ENCODE measurements around the gene SMARCB1.

The SMARCB1 gene

DNA sequence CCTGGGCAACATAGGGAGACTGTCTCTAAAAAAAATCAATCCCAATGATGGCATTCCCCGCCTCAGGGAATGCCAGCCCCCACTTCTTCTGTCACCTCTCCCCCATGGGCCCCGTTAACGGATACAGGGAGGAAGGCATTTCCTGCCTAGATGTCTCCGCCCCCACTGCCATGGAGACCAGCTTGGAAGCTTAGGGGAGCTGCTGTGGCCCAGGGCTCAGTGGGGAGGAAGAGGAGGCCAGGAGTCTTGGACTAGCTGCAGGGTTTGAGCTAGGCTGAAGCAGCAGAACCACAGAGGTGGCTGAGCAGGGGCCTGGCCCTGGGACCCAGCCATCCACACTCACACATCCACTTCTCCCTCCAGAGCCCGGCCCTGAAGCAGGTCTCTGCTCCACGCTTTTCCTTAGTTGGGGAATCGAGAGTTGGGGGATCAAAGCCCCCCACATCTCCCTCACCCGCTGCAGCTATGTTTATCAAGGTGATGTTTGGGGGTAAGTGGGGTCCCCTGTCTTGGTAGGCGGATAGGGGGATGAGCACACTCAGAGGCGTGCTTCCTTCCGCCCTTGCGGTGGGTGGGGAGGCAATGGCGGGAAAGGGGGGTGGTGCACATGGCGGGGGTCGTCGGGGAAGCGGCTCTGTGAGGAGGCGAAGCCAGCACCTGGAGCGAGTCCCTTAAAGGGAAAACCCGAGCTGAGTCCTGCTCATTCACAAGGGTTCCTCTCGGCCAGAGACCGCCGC, 23.8 kb upstream of the SMARCB1 start, which contains the start of gene C22orf15:
C22orf15 (plus strand) TSS at position 149 of the 737 bp plus-strand sequence; CDS start at position 466, 317 bp downstream.
- peak in 1 of 2 donors; percentile 7 for DNase-seq

DNA sequence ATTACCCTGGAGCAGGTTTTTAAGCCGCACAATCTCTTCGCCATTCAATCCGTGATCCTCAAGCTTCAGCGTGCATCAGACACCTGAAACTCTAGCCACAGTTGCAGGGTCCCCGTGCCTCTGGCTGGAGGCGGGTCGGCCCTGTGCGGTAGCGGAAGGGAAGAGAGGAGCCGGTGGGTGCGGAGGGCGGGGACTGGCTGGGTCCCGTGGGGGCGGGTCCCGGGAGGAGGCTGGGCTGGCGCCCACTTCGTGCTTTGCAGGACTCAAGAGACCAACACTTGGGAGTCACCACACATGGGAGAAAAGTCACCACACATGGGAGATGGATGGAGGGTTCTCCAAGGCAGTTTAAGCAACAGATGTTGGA, 23.2 kb upstream of the SMARCB1 start:
- DNase-seq = peak; percentile 33 to 38

DNA sequence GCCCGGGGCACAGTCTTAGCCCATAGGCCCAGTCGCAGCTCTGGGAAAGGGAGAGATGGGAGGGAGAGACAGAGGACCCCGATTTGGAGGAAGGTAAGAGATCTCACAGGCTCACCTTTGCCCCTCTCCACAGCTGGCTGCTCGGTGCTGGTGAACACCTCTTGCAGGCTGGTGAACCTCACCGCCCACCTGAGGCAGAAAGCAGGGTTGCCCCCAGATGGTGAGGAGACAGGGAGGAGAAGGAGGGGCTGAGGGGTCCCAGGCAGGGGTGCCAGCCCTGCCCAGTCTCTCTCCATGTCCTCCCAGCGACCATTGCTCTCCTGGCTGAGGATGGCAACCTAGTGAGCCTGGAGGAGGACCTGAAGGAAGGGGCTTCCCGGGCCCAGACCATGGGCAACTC, 22.8 kb upstream of the SMARCB1 start:
- DNase-seq = no peak

DNA sequence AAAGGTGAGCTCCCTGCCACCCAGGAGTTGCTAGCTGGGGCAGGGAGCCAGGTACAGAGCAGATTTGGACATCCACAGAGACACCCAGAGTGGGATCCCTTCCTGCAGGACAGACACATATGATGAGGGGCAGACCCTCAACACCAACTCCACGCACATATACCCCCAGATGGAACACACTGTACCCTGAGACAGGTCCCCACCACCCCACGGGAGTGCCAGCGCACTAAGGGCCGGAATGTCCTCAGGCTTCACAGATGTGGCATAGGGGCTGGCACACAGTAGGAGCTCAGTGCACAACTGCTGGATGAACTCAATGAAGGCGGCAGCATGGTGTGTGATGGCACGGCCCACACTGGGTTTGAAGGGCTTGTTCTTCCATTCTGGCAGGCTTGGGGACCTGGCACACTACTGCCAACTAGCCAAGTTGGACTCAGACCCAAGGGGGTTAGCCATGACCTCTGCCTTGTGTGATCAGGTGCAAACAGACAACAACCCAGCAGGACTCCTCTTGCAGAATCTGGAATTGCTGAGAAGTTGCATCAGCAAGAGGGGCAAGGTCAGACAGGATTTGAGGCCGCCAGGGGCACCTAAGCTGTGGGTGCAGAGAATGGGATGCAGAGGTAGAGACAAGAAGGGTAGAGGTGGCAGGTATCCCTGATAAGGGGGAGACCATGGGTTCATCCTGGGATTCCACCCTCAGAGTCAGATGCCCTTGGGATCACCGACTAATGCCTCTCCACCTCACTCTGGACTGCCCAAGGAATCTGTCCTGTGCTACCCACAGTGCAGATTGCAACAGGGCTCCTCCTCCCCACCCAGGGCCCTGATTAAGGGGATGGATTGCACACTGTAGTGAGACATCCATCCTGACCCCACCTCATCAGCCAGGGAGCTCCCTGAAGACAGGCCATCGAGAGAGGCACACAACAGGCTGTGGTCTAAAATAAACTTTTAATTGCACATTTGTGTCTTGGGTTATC, 21.6 kb upstream of the SMARCB1 start:
- DNase-seq = no peak

DNA sequence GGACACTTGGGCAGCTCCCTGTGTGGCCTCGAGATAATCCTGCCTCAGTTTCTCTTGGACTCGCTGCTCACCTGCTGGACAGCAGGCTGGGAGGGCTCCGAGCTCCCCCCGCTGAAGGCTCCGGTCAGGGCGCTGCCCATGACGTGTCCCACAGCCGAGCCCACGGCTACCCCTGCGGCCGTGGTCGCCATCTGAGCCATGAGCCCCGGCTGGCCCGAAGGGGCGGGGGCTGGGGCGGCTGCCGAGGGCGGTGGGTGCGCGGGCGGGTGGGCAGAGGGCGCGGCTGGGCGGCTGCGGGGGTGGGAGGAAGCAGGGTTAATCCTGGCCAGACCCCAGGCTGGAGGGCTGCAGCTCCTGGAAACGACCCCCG, 19.5 kb upstream of the SMARCB1 start:
- DNase-seq = no peak

DNA sequence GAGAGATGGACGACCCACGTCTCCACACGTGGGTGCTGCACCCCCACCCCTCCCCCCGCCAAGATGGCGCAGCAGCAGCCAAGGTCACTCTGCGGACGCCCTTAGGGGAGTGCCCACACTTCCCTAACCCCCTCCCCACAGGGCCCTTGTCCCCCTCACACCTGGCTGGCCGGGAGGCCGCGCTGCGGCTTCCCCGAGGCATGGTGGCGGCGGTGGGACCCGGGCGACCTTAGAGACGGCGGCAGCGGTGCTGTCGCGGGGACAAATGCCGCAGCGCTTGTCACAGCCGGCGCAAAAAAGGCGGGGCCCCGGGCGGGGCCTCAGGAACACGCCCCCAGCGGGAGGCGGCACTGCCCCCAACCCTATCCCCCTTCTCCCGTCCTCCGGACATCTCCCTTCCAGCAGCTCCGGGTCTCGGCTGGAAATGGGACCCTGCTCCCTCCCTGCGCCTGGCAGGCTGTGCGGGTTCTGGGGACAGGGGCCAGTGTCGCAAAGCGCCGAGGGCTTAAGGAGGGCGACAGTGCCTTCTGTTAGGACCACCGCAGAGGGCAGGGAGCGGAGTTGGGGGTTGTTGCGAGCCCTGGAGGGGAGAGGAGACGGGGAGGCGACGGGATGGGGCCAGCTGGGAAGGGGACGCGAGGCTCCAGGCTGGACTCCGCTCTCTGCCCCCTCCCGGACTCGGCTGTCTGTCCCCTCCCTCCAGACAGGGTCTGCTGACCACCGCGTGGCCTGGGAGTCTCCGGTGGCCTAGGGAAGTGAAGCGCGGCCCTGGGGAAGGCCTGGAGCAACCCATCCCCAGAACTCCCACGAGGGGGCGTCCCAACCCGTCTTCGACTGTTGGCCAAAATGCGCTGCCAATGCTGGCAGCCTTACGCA, 18.9 kb upstream of the SMARCB1 start, which contains the start of gene CHCHD10:
CHCHD10 (minus strand) TSS at position 300 of the 876 bp plus-strand sequence; CDS start at position 202, 98 bp downstream.
- peak; percentile 74 to 75 for DNase-seq

DNA sequence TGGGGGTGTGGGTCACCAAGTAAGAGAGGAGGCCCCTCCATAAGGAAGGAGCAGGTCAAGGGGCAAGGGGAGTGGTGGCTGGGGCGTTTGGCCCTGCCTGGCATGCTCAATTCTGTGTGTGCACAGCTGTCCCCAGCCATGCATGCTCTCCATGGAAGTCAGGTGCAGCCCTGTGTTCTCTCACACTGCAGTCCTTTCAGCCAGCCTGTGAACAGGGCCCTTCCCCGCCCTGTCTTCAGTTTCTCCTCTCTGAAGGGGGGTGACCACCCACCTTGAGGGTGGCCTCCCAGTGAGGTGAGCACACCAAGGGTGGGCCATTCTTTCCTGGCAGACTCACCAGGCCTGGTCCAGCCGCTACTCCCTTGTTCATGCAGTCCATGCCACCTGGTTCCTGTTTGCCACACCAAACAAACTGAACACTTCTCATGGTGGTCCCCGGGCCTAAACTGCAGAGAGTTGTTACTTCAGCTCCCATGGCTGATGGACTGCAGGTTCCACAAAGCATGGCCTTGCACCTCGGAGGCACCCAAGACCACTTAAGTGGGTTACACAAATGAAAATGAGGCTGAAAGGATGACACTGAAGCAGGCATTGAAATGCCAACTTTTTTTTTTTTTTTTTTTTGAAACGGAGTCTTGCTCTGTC, 17.3 kb upstream of the SMARCB1 start:
- DNase-seq = no peak

DNA sequence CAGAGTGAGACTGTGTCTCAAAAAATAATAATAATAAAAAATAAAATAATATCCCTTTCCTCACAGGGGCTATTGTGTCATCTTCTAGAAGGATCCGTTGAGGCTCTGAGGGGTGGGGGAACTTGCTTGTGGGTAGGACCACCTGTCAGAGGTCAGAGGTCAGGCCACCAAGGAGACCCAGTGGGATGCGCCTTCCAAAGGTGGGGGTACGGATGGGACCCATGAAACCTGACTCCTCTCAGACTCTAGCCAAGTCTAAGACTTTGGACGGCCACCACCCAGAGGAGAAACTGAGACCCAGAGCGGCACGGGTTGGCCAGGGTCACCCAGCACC, 14.5 kb upstream of the SMARCB1 start:
- DNase-seq = no peak

DNA sequence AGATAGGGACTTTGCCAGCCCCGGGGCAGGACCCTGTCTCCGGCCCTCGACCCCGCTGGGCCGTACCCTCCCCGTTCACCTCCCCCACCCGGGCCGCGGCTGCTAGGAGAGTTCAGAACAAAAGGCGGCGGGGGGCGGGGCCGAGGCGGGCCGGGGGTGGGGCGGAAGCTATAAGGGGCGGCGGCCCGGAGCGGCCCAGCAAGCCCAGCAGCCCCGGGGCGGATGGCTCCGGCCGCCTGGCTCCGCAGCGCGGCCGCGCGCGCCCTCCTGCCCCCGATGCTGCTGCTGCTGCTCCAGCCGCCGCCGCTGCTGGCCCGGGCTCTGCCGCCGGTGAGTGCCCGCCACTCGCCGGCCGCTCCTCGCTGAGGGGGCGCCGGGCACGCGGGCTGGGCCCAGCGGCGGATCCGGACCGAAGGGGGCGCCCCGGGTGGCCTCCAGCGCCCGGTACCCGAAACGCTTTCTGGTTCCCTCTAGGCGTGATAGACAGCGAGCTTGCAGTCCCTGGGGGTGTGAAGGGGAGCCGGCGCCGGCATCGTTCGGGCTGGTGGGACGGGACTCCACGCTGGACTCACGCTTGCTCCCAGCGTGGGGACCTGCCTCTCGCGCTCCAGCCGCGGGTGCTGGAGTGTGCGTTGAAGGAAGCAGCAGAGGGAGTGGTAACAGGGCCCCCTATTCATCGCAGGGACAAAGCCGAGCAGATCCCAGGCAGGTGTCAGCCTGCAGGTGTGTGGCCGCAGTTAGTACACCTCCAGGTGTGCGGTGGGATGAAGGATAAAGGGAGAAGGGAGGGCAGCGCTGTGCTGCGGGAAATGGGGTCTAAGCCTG, 13.9 kb upstream of the SMARCB1 start, which contains the start of gene MMP11:
MMP11 (plus strand) TSS at position 201 of the 825 bp plus-strand sequence; CDS start at position 223, 22 bp downstream.
- peak; percentile 35 to 55 for DNase-seq

DNA sequence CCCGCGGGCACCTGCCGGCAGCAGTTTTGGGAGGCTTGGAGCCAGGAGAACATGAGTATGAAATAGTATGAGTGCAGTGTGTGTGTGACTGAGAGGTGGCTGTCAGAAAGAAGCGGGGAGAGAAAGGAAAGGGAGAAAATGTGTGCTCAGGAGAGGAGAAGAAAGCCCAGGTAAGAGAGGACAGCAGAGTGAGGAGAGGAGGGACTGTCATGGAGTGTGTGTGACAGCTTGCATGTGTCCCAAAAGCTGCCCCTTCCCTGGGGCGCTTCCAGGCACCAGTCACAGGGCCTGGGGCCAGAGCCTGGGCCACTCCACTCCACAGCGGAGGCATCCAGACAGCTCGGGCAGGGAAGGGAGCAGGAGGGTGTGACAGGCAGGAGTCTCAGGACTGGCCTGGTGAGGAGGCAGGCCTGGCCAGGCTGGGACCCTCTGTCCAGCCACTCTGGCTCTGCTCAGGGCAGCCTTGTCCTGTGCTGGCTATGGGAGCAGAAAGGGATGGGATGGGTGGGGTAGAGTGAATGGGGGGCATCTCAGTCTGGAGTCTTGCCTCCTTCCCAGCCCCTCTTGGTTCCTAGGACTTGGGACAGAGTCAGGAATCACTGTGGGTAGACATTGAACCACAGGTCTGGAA, 13.2 kb upstream of the SMARCB1 start:
- no peak for DNase-seq

DNA sequence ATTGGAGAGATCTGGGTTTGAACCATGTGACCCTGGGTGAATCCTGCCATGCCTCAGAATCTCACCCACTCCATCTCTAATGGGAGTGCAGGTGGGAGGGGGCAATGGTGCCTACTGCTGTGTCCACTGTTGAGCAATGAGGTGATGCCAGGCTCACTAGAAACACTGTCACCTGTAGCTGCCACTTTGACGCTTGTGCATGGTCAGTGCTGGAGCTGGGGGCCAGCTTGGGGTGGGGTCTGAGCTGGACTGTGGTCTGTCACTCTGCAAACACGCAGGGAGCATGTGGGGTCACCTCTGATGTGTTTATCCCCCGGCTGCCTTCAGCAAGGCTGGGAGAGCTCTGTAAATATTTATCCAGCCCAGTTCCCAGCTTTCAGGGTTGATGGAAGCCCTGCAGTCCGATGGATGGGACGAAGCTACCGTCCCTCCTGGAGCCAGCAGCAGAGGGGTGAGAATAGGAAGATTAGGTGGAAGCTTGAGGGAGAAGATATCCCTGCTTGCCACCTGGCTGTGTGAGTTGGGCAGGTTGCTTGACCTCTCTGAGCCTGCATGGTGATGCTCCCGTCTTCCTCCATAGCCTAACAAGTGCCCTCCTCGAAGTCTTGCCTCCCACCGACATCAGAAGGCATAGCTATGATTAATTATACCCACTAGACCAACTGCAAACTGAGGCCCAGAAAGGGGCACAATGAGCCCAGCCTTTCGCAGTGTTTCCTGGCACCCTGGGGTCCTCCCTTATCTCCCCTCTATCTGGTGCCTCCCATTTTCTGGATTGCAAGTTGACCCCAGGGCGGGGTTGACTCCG, 12.4 kb upstream of the SMARCB1 start:
- no peak for DNase-seq

DNA sequence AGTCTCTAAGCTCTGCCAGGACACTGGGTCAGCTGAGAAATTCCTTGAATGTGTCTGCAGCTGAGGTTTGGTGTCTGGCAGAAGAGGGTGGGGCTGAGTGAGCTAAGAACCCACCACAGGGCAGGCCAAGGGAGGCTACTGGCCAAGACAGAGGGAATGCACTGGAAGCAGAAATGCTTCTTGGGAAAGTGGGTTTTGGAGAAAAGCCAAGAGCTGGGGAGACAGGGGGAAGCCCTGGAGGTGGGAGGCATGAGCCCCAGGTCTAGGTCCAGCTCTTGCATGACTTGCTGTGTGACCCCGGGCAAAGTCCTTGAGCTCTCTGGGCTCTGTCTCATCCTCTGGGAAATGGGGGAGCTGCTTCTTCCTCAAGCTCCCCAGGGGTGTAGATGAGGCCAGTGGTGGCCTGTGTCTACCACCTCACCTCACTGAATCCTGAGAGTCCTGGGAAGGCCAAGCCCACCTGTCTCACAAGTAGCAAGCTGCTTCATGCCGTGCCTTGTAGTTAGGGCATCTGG, 11.8 kb upstream of the SMARCB1 start:
- DNase-seq = no peak

DNA sequence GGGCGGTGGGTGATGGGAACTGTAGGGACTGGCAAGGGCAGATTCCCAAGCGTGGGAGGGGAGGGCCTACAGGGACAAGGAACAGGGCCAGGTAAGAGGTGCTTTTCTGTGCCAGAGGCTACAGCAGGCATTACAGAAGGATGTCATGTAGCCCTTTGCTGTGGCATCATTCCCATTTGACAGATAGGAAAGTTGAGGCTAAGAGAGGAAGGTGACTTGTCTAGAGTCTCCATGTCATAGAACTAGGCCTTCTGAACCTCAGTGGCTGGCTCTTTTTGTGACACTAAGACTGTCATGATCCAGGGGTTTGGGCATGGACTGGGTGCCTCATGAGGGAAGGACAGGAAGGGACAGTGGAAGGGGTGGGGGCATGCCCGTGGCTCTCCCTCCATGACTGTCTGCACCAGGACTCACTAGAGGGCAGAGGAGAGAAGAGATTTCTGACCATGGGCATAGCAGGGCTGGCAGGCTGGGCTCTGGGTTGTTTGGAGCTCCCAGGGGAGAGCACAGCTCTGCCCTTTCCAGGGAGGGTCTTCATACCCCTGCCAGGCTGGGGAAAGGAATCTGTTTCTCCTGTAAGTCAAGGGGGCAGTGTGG, 10.9 kb upstream of the SMARCB1 start:
- no peak for DNase-seq

DNA sequence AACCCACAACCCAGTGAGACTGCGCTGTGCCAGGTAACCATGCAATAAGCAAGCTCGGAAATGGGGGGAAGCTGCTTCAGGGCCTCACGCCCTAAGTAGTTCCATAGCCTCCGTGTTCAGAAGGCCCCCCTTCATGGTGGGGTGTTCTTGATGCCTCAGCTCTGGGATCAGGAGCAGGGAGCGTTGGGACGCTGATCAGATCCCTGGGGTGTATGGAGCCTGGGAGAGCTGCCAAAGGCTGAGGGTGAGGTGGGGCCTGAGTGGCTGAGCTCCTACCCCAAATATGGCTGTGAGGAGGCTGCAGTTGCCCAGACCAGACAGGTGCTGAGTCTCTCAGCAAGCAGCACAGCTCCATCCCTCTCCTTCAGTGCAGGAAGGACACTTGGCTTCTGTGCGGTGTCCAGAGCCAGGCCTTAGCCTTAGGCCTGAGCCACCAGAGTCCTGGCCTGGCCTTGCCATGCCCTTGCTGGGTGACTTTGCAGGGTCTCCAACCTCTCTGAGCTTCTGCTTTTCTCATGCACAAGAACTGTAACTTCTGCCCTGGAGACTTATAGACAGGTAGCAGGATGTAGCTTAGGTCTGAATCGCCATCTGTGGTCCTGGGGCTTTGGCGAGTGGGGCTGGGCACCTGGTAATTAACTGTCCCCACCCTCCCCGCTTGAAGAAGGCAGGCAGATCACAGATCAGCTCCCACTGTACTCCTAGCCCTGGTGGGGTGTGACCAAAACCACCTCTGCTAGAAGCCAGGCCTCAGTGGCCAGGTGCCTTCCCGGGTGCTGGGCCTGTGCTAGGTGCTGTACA, 8.8 kb upstream of the SMARCB1 start:
- DNase-seq = no peak

DNA sequence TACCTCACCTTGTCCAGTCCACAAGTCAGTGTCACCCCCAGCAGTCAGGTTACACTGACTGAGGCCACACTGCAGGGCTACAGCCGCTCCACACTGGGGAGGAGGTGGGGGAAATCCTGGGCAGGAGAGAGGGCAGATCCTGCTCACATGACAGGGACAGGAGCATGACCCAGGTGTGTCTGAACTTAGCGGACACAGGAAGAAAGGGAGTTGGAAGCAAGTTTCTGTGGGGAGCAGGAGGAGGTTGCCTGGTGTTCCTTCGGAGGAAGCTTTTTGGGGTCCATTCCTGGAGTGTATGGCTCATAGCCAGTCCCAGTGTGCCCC, 8.2 kb upstream of the SMARCB1 start:
- no peak for DNase-seq

DNA sequence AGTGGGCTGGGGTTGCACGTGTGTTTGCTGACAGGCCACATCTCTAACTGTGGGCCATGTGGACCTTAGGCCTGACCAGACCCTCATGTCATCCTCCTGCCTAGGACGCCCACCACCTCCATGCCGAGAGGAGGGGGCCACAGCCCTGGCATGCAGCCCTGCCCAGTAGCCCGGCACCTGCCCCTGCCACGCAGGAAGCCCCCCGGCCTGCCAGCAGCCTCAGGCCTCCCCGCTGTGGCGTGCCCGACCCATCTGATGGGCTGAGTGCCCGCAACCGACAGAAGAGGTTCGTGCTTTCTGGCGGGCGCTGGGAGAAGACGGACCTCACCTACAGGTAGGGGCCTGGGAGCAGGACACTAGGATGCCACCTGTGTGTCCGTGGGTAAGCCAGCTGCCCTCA, 7.7 kb upstream of the SMARCB1 start:
- no peak for DNase-seq

DNA sequence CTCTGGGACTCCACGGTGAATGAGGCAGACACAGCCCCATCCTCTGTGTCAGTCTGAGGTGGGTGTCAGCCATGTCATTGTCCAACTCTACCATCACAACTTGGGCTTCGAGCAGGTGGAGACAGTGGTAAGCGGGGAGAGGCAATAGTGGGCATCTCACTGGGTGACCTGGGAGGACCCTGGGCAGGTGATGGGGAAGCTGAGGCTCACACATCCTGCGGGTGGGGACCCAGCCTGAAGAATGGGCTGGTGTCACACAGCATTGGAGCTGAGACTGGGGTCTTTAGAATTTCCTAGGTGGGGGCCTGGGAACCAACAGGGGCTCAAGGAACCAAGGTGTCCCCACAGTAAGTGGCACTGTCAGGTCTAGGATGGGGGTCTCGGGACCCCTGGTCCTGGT, 7.0 kb upstream of the SMARCB1 start:
- no peak for DNase-seq

DNA sequence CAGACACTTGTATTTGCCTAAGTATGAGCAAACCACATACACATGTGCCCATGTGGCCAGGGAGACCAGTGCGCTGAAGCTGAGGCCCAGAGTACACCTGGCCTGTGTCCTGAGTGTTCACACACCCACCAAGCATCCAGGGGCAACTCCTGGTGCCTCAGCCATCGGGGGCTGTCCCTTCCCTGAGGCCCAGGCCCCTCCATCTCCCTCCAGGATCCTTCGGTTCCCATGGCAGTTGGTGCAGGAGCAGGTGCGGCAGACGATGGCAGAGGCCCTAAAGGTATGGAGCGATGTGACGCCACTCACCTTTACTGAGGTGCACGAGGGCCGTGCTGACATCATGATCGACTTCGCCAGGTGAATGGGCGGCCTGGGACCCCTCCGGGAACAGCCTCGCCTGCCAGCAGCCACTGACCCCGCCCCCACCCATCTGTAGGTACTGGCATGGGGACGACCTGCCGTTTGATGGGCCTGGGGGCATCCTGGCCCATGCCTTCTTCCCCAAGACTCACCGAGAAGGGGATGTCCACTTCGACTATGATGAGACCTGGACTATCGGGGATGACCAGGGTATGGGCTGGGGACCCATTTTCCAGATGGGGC, 6.5 kb upstream of the SMARCB1 start:
- DNase-seq = no peak

All from CD4-positive, alpha-beta T cell treated with Interleukin-4 for 1 hour (primary cell).